NK-92 (cell line): ENCODE measurements around the gene CTPS2.
"Not testable (repeated sequence)": the region's sequence is repeated elsewhere in the genome, so short reads cannot be mapped to it uniquely, and the experiment has no call there.

Source experiments
- DNase-seq: peaks from one replicate; lab custom pipeline; 2025; ENCODE audit not compliant: unreplicated experiment; lab: John Stamatoyannopoulos, UW

Gene CTPS2

GRCh38 chrX:16610121-16610621, 102.3 kb downstream of the CTPS2 start:
- DNase-seq = no peak

GRCh38 chrX:16606142-16606720, 106.2 kb downstream of the CTPS2 start:
- DNase-seq = no peak

- DNase-seq = no peak
Measured at GRCh38 chrX:16604337-16604736, 108.1 kb downstream of the CTPS2 start.

GRCh38 chrX:16603822-16604221, 108.6 kb downstream of the CTPS2 start:
- DNase-seq = no peak

- DNase-seq = not testable (repeated sequence)
Measured at GRCh38 chrX:16603235-16603634, 109.2 kb downstream of the CTPS2 start.

- DNase-seq = no peak
Measured at GRCh38 chrX:16601885-16602284, 110.6 kb downstream of the CTPS2 start.

GRCh38 chrX:16594490-16594889, 118.0 kb downstream of the CTPS2 start:
- DNase-seq = no peak

- no peak for DNase-seq
Measured at GRCh38 chrX:16593801-16594200, 118.7 kb downstream of the CTPS2 start.

GRCh38 chrX:16592194-16592770, 120.2 kb downstream of the CTPS2 start:
- DNase-seq = no peak

- DNase-seq = no peak
Measured at GRCh38 chrX:16589826-16590225, 122.6 kb downstream of the CTPS2 start.

GRCh38 chrX:16589211-16589610, 123.3 kb downstream of the CTPS2 start:
- no peak for DNase-seq

- no peak for DNase-seq
Measured at GRCh38 chrX:16588266-16588665, 124.2 kb downstream of the CTPS2 start.

- no peak for DNase-seq
Measured at GRCh38 chrX:16587836-16588235, 124.6 kb downstream of the CTPS2 start.

- DNase-seq = no peak
Measured at GRCh38 chrX:16586377-16587112, 125.9 kb downstream of the CTPS2 start.

GRCh38 chrX:16585486-16586376, 126.7 kb downstream of the CTPS2 start:
- DNase-seq = no peak

- DNase-seq = not testable (repeated sequence)
Measured at GRCh38 chrX:16580004-16580797, 132.3 kb downstream of the CTPS2 start.

GRCh38 chrX:16579517-16579916, 133.0 kb downstream of the CTPS2 start:
- DNase-seq = no peak

GRCh38 chrX:16578218-16578617, 134.3 kb downstream of the CTPS2 start:
- no peak for DNase-seq

- DNase-seq = no peak
Measured at GRCh38 chrX:16577483-16578029, 134.9 kb downstream of the CTPS2 start.

- not testable (repeated sequence) for DNase-seq
Measured at GRCh38 chrX:16575388-16575787, 137.1 kb downstream of the CTPS2 start.
